Astrocyte (in vitro differentiated cells and primary cell): Measurements from ENCODE around the gene PPM1E. TPM values are rescaled to one million over a fixed set of nuclear protein-coding genes. Genes with fewer than 3 reads are reported as not detected.
A peak's percentile ranks its signal among the peaks of the same experiment; 100 is the strongest.

ENCODE experiments used
- DNase-seq: peaks from one replicate; pipeline ENCODE4 v3.0.0-alpha.2; 2010; ENCODE audit warnings: low read depth
- FAIRE-seq: peaks from 2 replicates; lab custom pipeline; 2011; peaks lifted over from hg19 to GRCh38; lab: Jason Lieb, UNC
- H2AFZ ChIP-seq: 2 replicates; pipeline ENCODE4 v1.6.0; 2012; ENCODE audit warnings: low read depth, low read length, inconsistent platforms
- H3K27ac ChIP-seq: 2 replicates; pipeline ENCODE4 v1.5.1; 2011; ENCODE audit warnings: low read depth, low read length, inconsistent platforms
- H3K27me3 ChIP-seq: 2 replicates; pipeline ENCODE4 v1.6.0; 2011; ENCODE audit warnings: low read length, inconsistent platforms; ENCODE audit not compliant: insufficient read depth
- H3K36me3 ChIP-seq: 2 replicates; pipeline ENCODE4 v1.5.1; 2011; ENCODE audit warnings: low read length, inconsistent platforms; ENCODE audit not compliant: insufficient read depth
- H3K4me1 ChIP-seq: 2 replicates; pipeline ENCODE4 v1.5.1; 2011; ENCODE audit warnings: low read length, inconsistent platforms; ENCODE audit not compliant: insufficient read depth
- H3K4me2 ChIP-seq: 2 replicates; pipeline ENCODE4 v1.6.0; 2012; ENCODE audit warnings: low read length, inconsistent platforms
- H3K4me3 ChIP-seq: 2 replicates; pipeline ENCODE4 v1.5.1; 2011; ENCODE audit warnings: low read depth, mild to moderate bottlenecking, low read length, inconsistent platforms; ENCODE audit not compliant: insufficient read depth
- H3K79me2 ChIP-seq: 2 replicates; pipeline ENCODE4 v1.6.0; 2012; ENCODE audit warnings: mild to moderate bottlenecking, low read length, inconsistent platforms; ENCODE audit not compliant: insufficient read depth
- H3K9ac ChIP-seq: 2 replicates; pipeline ENCODE4 v1.6.0; 2012; ENCODE audit warnings: mild to moderate bottlenecking, low read length, inconsistent platforms
- H3K9me3 ChIP-seq: 2 replicates; pipeline ENCODE4 v1.5.1; 2012; ENCODE audit warnings: low read depth, mild to moderate bottlenecking, low read length, inconsistent platforms; ENCODE audit not compliant: insufficient read depth
- H4K20me1 ChIP-seq: 2 replicates; pipeline ENCODE4 v1.6.0; 2012; ENCODE audit warnings: low read length, inconsistent platforms; ENCODE audit not compliant: insufficient read depth
- H3K27ac Mint-ChIP-seq: one replicate; pipeline ENCODE4 v1.8.0; 2021; ENCODE audit warnings: mild to moderate bottlenecking, mixed read lengths; ENCODE audit not compliant: unreplicated experiment
- H3K27me3 Mint-ChIP-seq: one replicate; pipeline ENCODE4 v1.8.0; 2021; ENCODE audit warnings: low read depth, mixed read lengths; ENCODE audit not compliant: unreplicated experiment
- H3K36me3 Mint-ChIP-seq: one replicate; pipeline ENCODE4 v1.8.0; 2021; ENCODE audit warnings: low read depth, mixed read lengths; ENCODE audit not compliant: unreplicated experiment
- H3K4me1 Mint-ChIP-seq: one replicate; pipeline ENCODE4 v1.8.0; 2021; ENCODE audit warnings: low read depth, mixed read lengths; ENCODE audit not compliant: unreplicated experiment
- H3K4me3 Mint-ChIP-seq: one replicate; pipeline ENCODE4 v1.8.0; 2021; ENCODE audit warnings: mild to moderate bottlenecking, moderate library complexity, mixed read lengths; ENCODE audit not compliant: unreplicated experiment
- H3K9me3 Mint-ChIP-seq: one replicate; pipeline ENCODE4 v1.8.0; 2021; ENCODE audit warnings: mild to moderate bottlenecking, mixed read lengths; ENCODE audit not compliant: unreplicated experiment
- CTCF ChIP-seq: IDR thresholded peaks from 2 replicates; pipeline ENCODE4 v1.5.1; 2011; ENCODE audit warnings: low read depth, mild to moderate bottlenecking, inconsistent platforms, low read length, moderate library complexity; ENCODE audit not compliant: insufficient read depth
- EZH2 ChIP-seq: IDR thresholded peaks from 2 replicates; pipeline ENCODE4 v1.6.1; 2012; ENCODE audit warnings: mild to moderate bottlenecking, low read length, inconsistent platforms; ENCODE audit not compliant: insufficient read depth
- total RNA-seq: library from RNA; stranded (reverse); gene quantifications from 2 replicates; pipeline ENCODE4 v1.2.1, GENCODE V29; 2021

Gene PPM1E
- total RNA-seq, 1 donor from 2014 or later = 0.79 TPM

GRCh38 chr17:58728798-58729197 is 26.9 kb upstream of the PPM1E start:
- Mint-ChIP-seq H3K27me3 (no peaks in the 10 kb centered on the region), H3K9me3 (no peaks in the 10 kb centered on the region), H3K4me3 (no peak overlapping the region), H3K27ac (no peak overlapping the region), H3K36me3 (no peaks in the 10 kb centered on the region), H3K4me1 (no peaks in the 10 kb centered on the region)
- H3K79me2 ChIP-seq = no peaks in the 10 kb centered on the region
- H4K20me1 ChIP-seq = no peaks in the 10 kb centered on the region
- H3K4me1 ChIP-seq = no peaks in the 10 kb centered on the region
- H3K27me3 ChIP-seq = no peaks in the 10 kb centered on the region
- TF ChIP-seq EZH2 (no peak), CTCF (no peak)
- no peaks in the 10 kb centered on the region for H3K36me3 ChIP-seq
- H3K4me2 ChIP-seq = no peak overlapping the region
- H3K9ac ChIP-seq = no peak overlapping the region
- H2AFZ ChIP-seq = no peak overlapping the region
- no peaks in the 10 kb centered on the region for H3K9me3 ChIP-seq
- FAIRE-seq (no peak), DNase-seq (peak; percentile 20)
- H3K27ac ChIP-seq = no peak overlapping the region
- H3K4me3 ChIP-seq = no peak overlapping the region

GRCh38 chr17:58730937-58731336 is 24.7 kb upstream of the PPM1E start:
- H3K4me1 ChIP-seq = no peaks in the 10 kb centered on the region
- Mint-ChIP-seq H3K27ac (no peak overlapping the region), H3K27me3 (no peaks in the 10 kb centered on the region), H3K4me3 (no peak overlapping the region), H3K36me3 (no peaks in the 10 kb centered on the region), H3K9me3 (no peaks in the 10 kb centered on the region), H3K4me1 (no peaks in the 10 kb centered on the region)
- no peaks in the 10 kb centered on the region for H3K27me3 ChIP-seq
- TF ChIP-seq CTCF = no peak
- TF ChIP-seq EZH2 = no peak
- no peaks in the 10 kb centered on the region for H3K9me3 ChIP-seq
- no peak overlapping the region for H3K4me3 ChIP-seq
- no peaks in the 10 kb centered on the region for H4K20me1 ChIP-seq
- H3K79me2 ChIP-seq = no peaks in the 10 kb centered on the region
- H3K36me3 ChIP-seq = no peaks in the 10 kb centered on the region
- no peak overlapping the region for H2AFZ ChIP-seq
- H3K4me2 ChIP-seq = no peak overlapping the region
- DNase-seq (no peak), FAIRE-seq (no peak)
- no peak overlapping the region for H3K9ac ChIP-seq
- H3K27ac ChIP-seq = no peak overlapping the region

GRCh38 chr17:58734040-58734439 is 21.6 kb upstream of the PPM1E start:
- Histone ChIP-seq H2AFZ (no peak overlapping the region), H3K4me2 (no peak overlapping the region), H3K9me3 (no peaks in the 10 kb centered on the region), H3K9ac (no peak overlapping the region), H4K20me1 (no peaks in the 10 kb centered on the region), H3K27me3 (no peaks in the 10 kb centered on the region), H3K4me1 (no peaks in the 10 kb centered on the region), H3K79me2 (no peaks in the 10 kb centered on the region), H3K27ac (no peak overlapping the region), H3K36me3 (no peaks in the 10 kb centered on the region), H3K4me3 (no peak overlapping the region)
- FAIRE-seq (no peak), DNase-seq (no peak)
- H3K9me3 Mint-ChIP-seq = no peaks in the 10 kb centered on the region
- H3K27ac Mint-ChIP-seq = no peak overlapping the region
- H3K36me3 Mint-ChIP-seq = no peaks in the 10 kb centered on the region
- H3K27me3 Mint-ChIP-seq = no peaks in the 10 kb centered on the region
- TF ChIP-seq EZH2 (no peak), CTCF (no peak)
- H3K4me1 Mint-ChIP-seq = no peaks in the 10 kb centered on the region
- no peak overlapping the region for H3K4me3 Mint-ChIP-seq
